NCI-H1092 (cell line): ENCODE measurements around the gene RNH1.
A peak's percentile ranks its signal among the peaks of the same experiment; 100 is the strongest.

Experiments used
- DNase-seq: peaks from one replicate; lab custom pipeline; 2025; lab: John Stamatoyannopoulos, UW

Gene RNH1

DNA sequence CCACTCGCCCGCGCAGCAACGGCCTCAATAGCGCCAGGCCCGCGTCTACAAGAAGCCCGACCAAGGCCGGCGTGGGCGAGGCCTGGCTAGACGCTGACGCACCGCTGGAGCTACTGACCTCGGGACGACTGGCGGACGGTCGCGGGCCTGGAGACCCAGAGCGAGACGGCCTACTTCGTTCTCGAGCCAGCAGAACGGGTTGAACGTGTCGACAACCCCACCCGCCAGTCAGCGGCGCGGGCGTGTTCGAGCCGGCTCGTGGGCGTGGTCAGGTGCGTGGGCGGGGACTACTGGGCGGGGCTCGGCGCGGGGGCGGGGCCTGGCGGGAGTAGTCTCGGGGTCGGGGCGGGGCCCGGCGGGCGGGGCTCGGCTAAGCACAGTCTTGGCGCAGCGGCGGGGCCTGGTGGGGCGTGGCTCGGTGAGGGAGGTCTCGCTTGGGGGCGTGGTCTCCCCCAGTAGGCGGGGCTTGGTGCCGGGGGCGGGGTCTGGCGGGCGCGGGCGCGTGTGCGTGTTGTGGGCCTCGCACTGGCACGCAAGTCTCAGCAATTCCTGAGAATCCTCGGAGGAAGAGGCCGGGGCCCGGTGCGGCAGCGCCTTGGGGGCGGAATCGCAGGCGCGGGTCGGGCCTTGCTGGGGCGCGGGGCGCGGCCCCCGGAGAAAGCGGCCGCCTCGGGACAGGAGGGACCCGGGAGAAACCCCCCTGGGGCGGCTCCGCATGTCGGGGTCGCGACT, at the start of gene RNH1:
TSS of gene RNH1 (minus strand) at position 248 of the 732 bp plus-strand sequence. CDS start 5,080 bp downstream, outside the sequence.
- peak; percentile 93 for DNase-seq

DNA sequence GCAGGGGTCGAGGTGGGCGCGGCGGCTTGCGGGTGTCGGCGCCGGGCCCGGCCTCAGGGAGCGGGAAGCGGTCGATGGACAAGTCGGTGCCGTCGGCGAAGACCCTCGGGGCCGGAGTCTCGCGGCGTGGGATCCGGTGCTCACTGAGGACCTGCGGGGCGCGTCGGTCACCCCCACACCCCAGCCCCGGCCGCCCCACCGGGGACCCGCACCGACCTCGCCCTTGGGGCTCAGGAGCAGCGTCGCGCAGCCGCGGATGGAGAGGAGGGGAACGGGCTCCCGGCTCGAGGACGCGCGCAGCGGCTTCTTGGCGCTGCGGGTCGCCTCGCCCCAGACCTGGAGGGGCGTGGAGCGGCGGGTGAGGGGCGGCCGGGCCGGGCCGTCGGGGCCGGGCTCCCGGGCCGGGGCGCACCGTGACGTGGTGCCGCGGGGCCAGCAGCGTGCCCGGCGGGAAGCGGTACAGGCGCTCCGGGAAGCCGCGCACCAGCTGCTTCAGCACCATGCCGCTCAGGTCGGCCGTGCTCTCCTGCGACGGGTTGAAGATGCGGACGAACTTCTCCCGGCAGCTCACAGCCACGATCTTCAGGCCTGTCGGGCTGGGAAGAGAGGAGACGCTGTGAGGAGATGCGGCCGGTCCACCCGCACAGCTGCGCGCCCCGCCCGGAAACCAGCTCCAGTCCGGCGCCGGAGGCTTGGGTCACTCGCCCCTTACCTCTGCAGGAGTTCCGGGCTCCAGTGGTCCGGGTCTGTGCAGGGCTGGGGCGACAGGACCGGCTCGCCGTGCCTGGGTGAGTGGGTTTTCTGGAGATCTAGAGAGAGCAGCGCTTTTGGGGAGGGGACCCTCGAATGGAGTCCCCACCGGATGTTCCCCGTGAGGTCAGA, 49.0 kb upstream of the RNH1 start:
- DNase-seq, result no peak

- DNase-seq, result no peak
Observed at GRCh38 chr11:555227-555779, 48.3 kb upstream of the RNH1 start.

- peak; percentile 68 for DNase-seq
Observed at GRCh38 chr11:554428-555226, 47.6 kb upstream of the RNH1 start.

- no peak for DNase-seq
Observed at GRCh38 chr11:553988-554340, 46.9 kb upstream of the RNH1 start.

- DNase-seq, result no peak
Observed at GRCh38 chr11:553083-553987, 46.3 kb upstream of the RNH1 start.

DNA sequence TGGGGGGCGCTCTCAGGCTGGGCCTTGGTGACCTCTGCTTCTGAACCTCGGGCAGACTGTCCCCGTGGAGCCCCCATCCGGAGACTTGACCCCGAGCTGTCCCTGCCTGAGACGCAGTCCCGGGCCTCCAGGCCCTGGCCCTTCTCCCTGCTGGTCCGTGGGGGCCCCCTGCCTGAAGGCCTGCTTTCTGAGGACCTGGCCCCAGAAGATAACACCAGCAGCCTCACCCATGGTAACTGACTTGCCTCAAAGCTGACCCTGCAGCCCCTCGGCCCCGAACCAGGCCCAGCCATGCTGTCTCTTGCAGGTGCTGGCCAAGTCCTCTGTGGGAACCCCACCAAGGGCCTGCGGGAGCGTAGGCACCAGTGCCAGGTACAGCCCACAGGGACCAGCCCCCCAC, 44.6 kb upstream of the RNH1 start:
- DNase-seq, result no peak

DNA sequence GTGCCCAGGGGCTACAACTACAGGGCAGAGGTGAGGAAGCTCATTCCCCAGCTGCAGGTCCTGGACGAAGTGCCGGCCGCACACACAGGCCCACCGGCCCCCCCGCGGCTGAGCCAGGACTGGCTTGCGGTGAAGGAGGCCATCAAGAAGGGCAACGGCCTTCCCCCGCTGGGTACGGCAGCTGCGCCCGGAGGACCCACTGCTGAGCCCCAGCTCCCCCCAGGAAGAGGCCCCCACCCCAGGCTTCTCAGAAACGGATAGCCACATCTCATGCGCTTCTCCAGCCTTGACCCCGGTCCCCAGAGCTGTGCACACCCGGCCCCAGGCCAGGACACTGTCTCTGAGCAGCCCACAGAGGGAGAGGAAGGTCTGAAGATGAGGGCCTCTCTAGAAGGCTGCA, 44.1 kb upstream of the RNH1 start:
- DNase-seq, result no peak

GRCh38 chr11:550746-551085, 43.7 kb upstream of the RNH1 start:
- DNase-seq, result no peak

DNA sequence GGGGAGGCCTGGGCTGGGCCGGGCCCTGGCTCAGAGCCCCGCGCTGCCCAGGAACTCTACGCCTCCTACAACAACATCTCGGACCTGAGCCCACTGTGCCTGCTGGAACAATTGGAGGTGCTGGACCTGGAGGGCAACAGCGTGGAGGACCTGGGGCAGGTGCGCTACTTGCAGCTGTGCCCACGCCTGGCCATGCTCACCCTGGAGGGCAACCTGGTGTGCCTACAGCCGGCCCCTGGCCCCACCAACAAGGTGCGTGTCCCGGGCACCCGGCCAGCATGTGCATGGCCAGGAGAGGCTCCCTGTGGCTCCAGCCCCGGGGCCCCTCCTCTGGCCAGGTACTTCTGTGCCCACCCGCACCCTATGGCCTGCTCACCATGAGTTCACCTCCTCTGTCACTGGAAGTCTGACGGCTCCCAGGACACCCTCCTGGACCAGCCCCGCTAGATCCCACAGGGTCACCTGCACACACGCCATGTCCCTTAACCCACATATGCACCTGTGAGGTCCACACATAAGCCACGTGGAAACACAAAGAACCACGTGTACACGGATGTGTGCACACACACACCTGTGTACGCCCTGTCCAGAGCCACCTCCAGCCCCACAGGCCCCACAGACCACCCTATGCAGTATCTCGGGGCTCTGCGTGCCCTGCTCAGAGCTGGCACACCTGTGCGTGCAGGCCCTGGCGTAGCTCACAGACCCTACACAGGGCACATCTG, 43.1 kb upstream of the RNH1 start:
- no peak for DNase-seq

DNA sequence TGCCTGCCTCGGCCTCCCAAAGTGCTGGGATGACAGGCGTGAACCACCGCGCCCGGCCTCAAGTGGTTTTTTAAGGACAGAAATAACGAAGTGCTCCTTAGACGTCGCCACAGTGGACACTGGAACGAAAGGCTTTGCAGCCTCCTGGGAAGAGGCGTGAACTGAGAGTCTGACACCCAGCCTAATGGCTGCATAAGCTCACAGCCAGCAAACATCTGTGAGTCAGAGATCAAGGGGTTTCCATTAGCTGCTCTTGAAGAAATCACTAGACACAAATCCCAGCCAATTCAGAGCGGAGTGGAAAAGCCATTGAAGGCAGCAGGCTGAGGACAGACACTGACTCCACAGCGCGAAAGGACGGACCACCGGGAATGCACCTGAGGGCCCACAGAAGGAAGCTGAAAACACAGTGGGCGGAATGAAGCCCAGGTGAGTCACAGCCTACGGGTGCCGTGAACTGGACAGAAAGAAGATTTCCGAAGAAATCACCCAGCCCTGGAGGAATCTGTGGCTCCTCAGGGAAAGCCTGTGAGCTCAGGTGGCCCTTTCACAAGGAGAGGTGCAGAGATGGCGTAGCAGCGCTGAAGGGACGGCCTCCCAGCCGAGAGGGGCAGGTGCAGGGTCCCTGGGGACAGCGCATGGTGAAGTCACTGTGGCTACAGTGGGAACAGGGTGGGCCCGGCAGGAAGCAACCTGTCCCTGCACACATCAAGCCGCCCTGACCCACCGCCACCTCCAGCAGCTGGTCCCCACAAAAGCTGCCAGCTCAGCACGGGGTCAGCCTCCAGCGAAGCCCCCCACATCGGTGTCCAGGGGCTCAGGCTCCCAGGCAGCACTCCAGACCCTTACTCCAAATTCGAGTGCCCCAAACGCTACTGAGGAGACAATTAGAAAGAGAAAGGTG, 41.9 kb upstream of the RNH1 start:
- DNase-seq, result no peak

DNA sequence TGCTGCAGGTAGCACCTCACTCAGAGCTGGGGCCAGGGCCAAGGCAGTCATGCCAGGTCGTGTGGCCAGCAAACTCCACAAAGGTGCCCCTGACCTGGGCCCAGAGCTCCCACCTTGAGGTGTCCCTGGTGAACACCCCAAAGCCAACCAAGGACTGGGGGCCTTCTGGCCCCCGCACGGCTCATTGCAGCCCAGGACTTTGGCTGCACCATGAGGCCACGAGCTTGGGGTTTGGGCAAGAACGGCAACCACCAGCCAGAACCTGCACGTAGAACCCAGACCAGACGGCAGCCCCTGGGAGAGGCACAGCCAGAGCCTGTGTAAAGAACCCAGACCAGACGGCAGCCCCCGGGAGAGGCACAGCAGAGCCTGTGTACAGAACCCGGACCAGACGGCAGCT, 38.1 kb upstream of the RNH1 start:
- no peak for DNase-seq

DNA sequence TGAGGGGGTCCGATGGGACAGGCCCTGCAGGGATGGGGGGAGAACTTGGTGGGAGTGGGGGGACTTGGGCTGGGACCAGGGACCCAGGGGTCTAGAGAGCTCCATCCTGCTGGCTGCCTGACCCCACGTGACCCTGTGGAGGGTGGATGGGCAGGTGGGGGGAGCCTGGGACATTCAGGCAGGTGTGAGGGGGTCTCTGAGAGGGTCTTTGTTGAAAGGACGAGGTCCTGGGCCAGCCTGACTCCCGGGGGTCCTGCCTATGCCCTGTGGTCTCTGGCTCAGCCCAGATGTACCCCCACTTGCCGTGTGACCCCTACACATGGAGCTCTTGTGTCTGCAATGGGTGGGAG, 37.8 kb upstream of the RNH1 start:
- no peak for DNase-seq

DNA sequence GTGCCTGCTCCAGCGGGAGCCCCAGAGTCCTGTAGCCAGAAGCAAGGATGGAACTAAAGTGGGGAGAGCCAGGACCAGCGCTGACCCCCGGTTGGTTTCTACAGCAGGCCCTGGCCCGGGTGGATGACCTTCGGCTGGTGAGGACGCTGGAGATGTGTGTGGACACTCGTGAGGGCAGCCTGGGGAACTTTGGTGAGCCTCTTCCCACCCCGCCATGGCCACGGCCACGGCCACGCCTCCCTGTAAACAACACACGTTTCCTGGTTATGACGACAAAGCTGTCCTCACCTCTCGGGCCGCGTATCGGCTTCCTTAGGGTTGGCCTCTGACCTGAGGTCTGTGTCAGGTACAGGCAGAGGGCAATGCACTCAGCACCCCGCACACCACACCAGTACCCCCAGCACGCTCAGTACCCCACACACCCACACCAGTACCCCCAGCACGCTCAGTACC, 34.4 kb upstream of the RNH1 start:
- DNase-seq, result no peak

- no peak for DNase-seq
Observed at GRCh38 chr11:540583-541432, 33.8 kb upstream of the RNH1 start.

- DNase-seq, result no peak
Observed at GRCh38 chr11:539971-540481, 33.0 kb upstream of the RNH1 start.

GRCh38 chr11:538431-539051, 31.5 kb upstream of the RNH1 start:
- DNase-seq, result no peak
